ENCODE measurements around the gene SEPTIN10. TPM values are rescaled to one million over a fixed set of nuclear protein-coding genes. Genes with fewer than 3 reads are reported as not detected.

The SEPTIN10 gene
- total RNA-seq, 1 experiment from 2014 or later = 113 TPM

GRCh38 chr2:109503191-109503590, 110.6 kb downstream of the SEPTIN10 start:
- ChIA-PET POLR2A (no interaction called here), RAD21 (ENCODE audit: low non-redundant PET in 1 of 2, low total read pairs in 2 of 2, uncharacterized antibody in 2 of 2, unreplicated experiment in 2 of 2) (no interaction called here), CTCF (no interaction called here)
- Histone ChIP-seq H2AFZ (ENCODE audit: low read depth, low read length, poor library complexity, severe bottlenecking) (no peak overlapping the region), H3K79me2 (ENCODE audit: insufficient read depth, low read length) (no peaks in the 10 kb centered on the region), H3K36me3 (ENCODE audit: control insufficient read depth in 1 of 2, insufficient read depth in 2 of 2, low read length in 2 of 2) (no peaks in the 10 kb centered on the region), H3K9me3 (ENCODE audit: control insufficient read depth in 1 of 2, insufficient read depth in 1 of 2, low read depth in 1 of 2, low read length in 2 of 2) (no peaks in the 10 kb centered on the region), H3K27me3 (ENCODE audit: insufficient read depth, low read length) (no peaks in the 10 kb centered on the region), H3K9me2 (ENCODE audit: insufficient read depth) (no peaks in the 10 kb centered on the region), H3K9ac (ENCODE audit: low read length) (no peak overlapping the region), H3K4me2 (ENCODE audit: low read length) (no peak overlapping the region), H3K4me1 (ENCODE audit: control insufficient read depth in 1 of 2, insufficient read depth in 2 of 2, low read length in 2 of 2) (peaks cover 0 to 3% of the 10 kb centered on the region in 2 experiments; a peak in 1 of 4 replicates), H3K27ac (ENCODE audit: low read depth, low read length) (no peak overlapping the region), H4K20me1 (ENCODE audit: insufficient read depth) (no peaks in the 10 kb centered on the region), H3K4me3 (replicated peaks in 1 of 2; ENCODE audit: low read depth in 1 of 2, low read length in 2 of 2) (no peak overlapping the region)
- no peak for TF ChIP-seq EZH2phosphoT487 (IDR thresholded peaks at IDR 0.05; ENCODE audit: borderline replicate concordance)
- no peak for TF ChIP-seq ZFX (IDR thresholded peaks at IDR 0.05)
- no peak for TF ChIP-seq JUND (IDR thresholded peaks at IDR 0.05)
- TF ChIP-seq ELF1 (IDR thresholded peaks at IDR 0.05; ENCODE audit: borderline replicate concordance, low read depth) = no peak
- no peak for TF ChIP-seq ATF3 (IDR thresholded peaks at IDR 0.05)
- no peak for TF ChIP-seq POLR2AphosphoS5 (IDR thresholded peaks at IDR 0.05; ENCODE audit: low read depth, low read length)
- no peak for TF ChIP-seq POLR2A (IDR thresholded peaks at IDR 0.05; ENCODE audit: borderline replicate concordance, extremely low read depth, insufficient read depth, insufficient read length)
- TF ChIP-seq ZBTB33 (IDR thresholded peaks at IDR 0.05; ENCODE audit: extremely low read depth, insufficient replicate concordance, low read length) = no peak
- TF ChIP-seq SRF (IDR thresholded peaks at IDR 0.05; ENCODE audit: low read depth) = no peak
- TF ChIP-seq EGR1 (IDR thresholded peaks at IDR 0.05; ENCODE audit: low read depth) = no peak
- no peak for TF ChIP-seq ZNF274 (IDR thresholded peaks at IDR 0.05; ENCODE audit: low read depth, low read length)
- TF ChIP-seq CTCF (IDR thresholded peaks at IDR 0.05 in 2 of 3, conservative IDR thresholded peaks at IDR 0.05 in 1 of 3; ENCODE audit: borderline replicate concordance in 1 of 3, insufficient read depth in 1 of 3, low read depth in 2 of 3, low read length in 2 of 3) = no peak
- no peak for TF ChIP-seq YY1 (IDR thresholded peaks at IDR 0.05; ENCODE audit: extremely low read depth, insufficient replicate concordance, low read depth, low read length)
- TF ChIP-seq FOSL1 (IDR thresholded peaks at IDR 0.05; ENCODE audit: low read depth) = no peak
- no peak for TF ChIP-seq SP1 (IDR thresholded peaks at IDR 0.05; ENCODE audit: low read depth)
- TF ChIP-seq SIN3A (IDR thresholded peaks at IDR 0.05; ENCODE audit: low read depth) = no peak
- no peak for DNase-seq (ENCODE audit: low read depth, low spot score)
- intact Hi-C loops (cut with micrococcal nuclease) = no loop called here
- ATAC-seq = no peak
- BruUV-seq (replicated peaks) = no TSS peak
